ENCODE measurements around the gene NEK8. TPM values are rescaled to one million over a fixed set of nuclear protein-coding genes. Genes with fewer than 3 reads are reported as not detected.

Gene NEK8
- total RNA-seq, 2 experiments from 2014 or later: 4.7 to 5.2 TPM

DNA sequence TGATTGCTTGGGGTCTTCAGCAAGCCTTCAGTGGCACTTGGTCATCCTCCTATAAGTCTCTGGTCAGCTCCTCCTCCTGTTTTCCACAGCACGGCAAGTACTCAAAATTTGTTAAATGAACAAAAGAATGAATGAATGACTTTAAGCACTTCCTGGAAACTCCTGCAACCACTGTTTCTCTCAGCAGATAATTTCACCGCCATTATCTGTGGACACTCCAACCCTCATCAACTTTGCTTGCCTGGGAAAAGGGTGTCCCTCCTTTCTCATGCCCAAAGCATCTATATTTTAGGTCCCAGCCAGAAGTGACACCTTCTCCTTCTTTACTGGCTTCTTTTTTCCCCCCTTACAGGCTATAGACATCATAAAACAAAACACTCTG, 21.3 kb upstream of the NEK8 start:
- Mint-ChIP-seq H3K27me3 (no peaks in the 10 kb centered on the region), H3K27ac (peak overlapping the region; percentile 38), H3K9me3 (no peaks in the 10 kb centered on the region), H3K4me3 (peak overlapping the region; percentile 36), H3K4me1 (ENCODE audit: low read depth) (peaks cover 15% of the 10 kb centered on the region), H3K36me3 (ENCODE audit: low read depth) (peaks cover 19% of the 10 kb centered on the region)
- no peaks in the 10 kb centered on the region for H3K27me3 ChIP-seq (ENCODE audit: control insufficient read depth in 1 of 2, insufficient read depth in 2 of 2, low read length in 2 of 2)
- H3K27ac ChIP-seq (ENCODE audit: low read depth in 1 of 2, low read length in 2 of 2): no peak overlapping the region
- peaks cover 13% of the 10 kb centered on the region for H3K36me3 ChIP-seq (ENCODE audit: insufficient read depth, low read length)
- no peak for DNase-seq
- H3K4me1 ChIP-seq (ENCODE audit: insufficient read depth, low read length): peaks cover 15% of the 10 kb centered on the region
- ChIA-PET POLR2A (interaction anchor here (1.2 to 1.5 kb wide), 2 partner anchors 13 to 62 kb away, joined by 3 to 7 read pairs; partner anchors contain the start of genes BLTP2 and RPL23A), CTCF (no interaction called here)
- no peak for ATAC-seq (ENCODE audit: poor library complexity)
- intact Hi-C loops (cut with DNase I, micrococcal nuclease): no loop called here
- TF ChIP-seq, protein P1, sequence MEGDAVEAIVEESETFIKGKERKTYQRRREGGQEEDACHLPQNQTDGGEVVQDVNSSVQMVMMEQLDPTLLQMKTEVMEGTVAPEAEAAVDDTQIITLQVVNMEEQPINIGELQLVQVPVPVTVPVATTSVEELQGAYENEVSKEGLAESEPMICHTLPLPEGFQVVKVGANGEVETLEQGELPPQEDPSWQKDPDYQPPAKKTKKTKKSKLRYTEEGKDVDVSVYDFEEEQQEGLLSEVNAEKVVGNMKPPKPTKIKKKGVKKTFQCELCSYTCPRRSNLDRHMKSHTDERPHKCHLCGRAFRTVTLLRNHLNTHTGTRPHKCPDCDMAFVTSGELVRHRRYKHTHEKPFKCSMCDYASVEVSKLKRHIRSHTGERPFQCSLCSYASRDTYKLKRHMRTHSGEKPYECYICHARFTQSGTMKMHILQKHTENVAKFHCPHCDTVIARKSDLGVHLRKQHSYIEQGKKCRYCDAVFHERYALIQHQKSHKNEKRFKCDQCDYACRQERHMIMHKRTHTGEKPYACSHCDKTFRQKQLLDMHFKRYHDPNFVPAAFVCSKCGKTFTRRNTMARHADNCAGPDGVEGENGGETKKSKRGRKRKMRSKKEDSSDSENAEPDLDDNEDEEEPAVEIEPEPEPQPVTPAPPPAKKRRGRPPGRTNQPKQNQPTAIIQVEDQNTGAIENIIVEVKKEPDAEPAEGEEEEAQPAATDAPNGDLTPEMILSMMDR (IDR thresholded peaks at IDR 0.05): no peak
- H3K9me3 ChIP-seq (ENCODE audit: control insufficient read depth in 1 of 2, insufficient read depth in 1 of 2, low read length in 2 of 2): no peaks in the 10 kb centered on the region
- H3K4me3 ChIP-seq (ENCODE audit: low read length): no peak overlapping the region

DNA sequence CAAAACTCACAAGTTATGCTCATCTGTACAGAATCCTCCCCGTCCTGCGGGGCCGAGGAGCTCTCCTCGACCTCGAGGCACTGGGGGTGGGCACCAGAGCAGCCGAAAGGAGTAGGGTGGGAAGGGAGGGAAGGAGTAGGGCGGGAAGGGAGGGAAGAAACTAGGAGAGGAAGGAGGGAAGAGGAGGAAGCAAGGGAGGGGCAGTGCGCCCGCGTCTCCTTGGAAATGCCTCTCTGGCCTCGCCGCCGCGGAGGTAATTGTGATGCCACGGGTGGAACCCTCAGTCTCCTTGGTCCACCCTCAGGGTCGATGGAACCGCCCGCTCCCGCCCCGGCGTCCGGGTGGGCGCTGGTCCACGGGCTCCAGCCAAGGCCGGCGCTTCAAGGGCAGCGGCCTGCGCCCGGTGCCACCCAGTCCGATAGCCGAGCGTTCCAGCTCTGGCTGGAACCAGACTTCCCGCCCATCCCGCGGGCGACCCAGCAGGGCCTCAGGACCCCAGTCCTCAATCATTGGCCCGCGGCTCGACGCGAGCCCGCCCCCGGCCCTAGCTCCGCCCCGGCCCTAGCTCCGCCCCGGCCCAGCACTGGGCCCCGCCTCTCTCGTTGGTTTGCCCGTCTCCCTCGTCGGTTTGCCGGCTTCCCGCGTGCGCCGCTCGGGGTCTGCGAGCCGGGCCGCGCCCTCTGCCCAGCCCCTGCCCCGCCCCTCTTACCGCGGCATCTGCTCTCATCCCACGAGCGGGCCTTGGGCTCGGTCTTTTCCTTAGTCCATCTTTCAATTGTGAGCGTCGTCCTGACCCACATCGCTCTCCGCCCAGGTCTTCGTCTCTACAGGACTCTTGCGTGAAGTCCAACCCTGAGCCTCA, 17.5 kb upstream of the NEK8 start:
- Mint-ChIP-seq H3K36me3 (ENCODE audit: low read depth) (no peaks in the 10 kb centered on the region), H3K27me3 (peaks cover 17% of the 10 kb centered on the region), H3K4me1 (ENCODE audit: low read depth) (peaks cover 20% of the 10 kb centered on the region), H3K27ac (peak overlapping the region; percentile 87), H3K4me3 (peak overlapping the region; percentile 94), H3K9me3 (no peaks in the 10 kb centered on the region)
- DNase-seq (peak; percentile 78 to 93 (median 86)), ATAC-seq (ENCODE audit: poor library complexity) (peak; percentile 92)
- no peaks in the 10 kb centered on the region for H3K36me3 ChIP-seq (ENCODE audit: insufficient read depth, low read length)
- peaks cover 18% of the 10 kb centered on the region for H3K4me1 ChIP-seq (ENCODE audit: insufficient read depth, low read length)
- peaks cover 4 to 5% of the 10 kb centered on the region in 2 experiments for H3K27me3 ChIP-seq (ENCODE audit: control insufficient read depth in 1 of 2, insufficient read depth in 2 of 2, low read length in 2 of 2)
- no peaks in the 10 kb centered on the region for H3K9me3 ChIP-seq (ENCODE audit: control insufficient read depth in 1 of 2, insufficient read depth in 1 of 2, low read length in 2 of 2)
- intact Hi-C loops (cut with DNase I, micrococcal nuclease): loop anchor here (5.0 to 10.0 kb wide), 3 partner anchors 49 to 356 kb away; partner anchors contain the start of genes BLTP2 (in 2 of the 2), POLDIP2 (in 1 of the 2), SDF2 (in 1 of the 2) and SUPT6H (in 1 of the 2)
- ChIA-PET POLR2A (interaction anchor here (0.7 to 4.6 kb wide), 20 partner anchors 9 to 583 kb away, joined by 3 to 110 read pairs (median 5); partner anchors contain the start of genes BLTP2, FLOT2, IFT20 and NEK8), CTCF (interaction anchor here (0.6 to 3.6 kb wide), 8 partner anchors 9 to 243 kb away, joined by 3 to 24 read pairs (median 7); partner anchors contain the start of genes NEK8, RPL23A, SDF2 and SUPT6H)
- peak overlapping the region; percentile 68 to 73 for H3K27ac ChIP-seq (ENCODE audit: low read depth in 1 of 2, low read length in 2 of 2)
- H3K4me3 ChIP-seq (ENCODE audit: low read length): peak overlapping the region; percentile 72
- TF ChIP-seq, protein P1 (IDR thresholded peaks at IDR 0.05): no peak

DNA sequence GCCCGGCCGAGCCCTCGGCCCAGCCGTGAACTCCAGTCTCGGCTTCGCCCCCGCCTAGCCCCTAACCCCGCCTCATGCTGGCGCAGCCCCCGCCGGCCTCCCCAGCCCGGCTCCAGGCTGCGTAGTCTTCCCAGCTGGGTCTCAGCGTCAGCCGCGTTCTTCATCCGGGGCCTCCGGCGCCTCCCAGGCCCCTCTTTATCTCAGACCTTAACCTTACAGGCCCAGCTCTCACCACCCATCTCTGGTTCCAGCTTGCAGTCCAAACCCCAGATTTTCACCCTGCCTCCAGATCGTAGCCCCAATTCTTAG, 16.9 kb upstream of the NEK8 start, which contains the start of gene PROCA1:
Gene PROCA1, minus strand, starts transcription at position 166 of the 309 bp plus-strand sequence. CDS start 228 bp downstream, outside the sequence.
- peaks cover 18% of the 10 kb centered on the region for H3K4me1 ChIP-seq (ENCODE audit: insufficient read depth, low read length)
- TF ChIP-seq, protein P1 (IDR thresholded peaks at IDR 0.05): no peak
- intact Hi-C loops (cut with DNase I, micrococcal nuclease): loop anchor here (5.0 to 10.0 kb wide), 3 partner anchors 49 to 357 kb away; partner anchors contain the start of genes BLTP2 (in 2 of the 2), POLDIP2 (in 1 of the 2), SDF2 (in 1 of the 2) and SUPT6H (in 1 of the 2)
- CTCF ChIA-PET: interaction anchor here (0.6 to 3.6 kb wide), 8 partner anchors 8 to 242 kb away, joined by 3 to 24 read pairs (median 7); partner anchors contain the start of genes NEK8, RPL23A, SDF2 and SUPT6H
- DNase-seq (peak in 10 of 14 experiments; percentile 10 to 71 (median 34)), ATAC-seq (ENCODE audit: poor library complexity) (peak; percentile 45)
- peak within 1 kb of the TSS; percentile 72 for H3K4me3 ChIP-seq (ENCODE audit: low read length)
- peak within 1 kb of the TSS; percentile 68 to 73 for H3K27ac ChIP-seq (ENCODE audit: low read depth in 1 of 2, low read length in 2 of 2)
- H3K27me3 ChIP-seq (ENCODE audit: control insufficient read depth in 1 of 2, insufficient read depth in 2 of 2, low read length in 2 of 2): peaks cover 6 to 11% of the 10 kb centered on the region in 2 experiments
- H3K9me3 ChIP-seq (ENCODE audit: control insufficient read depth in 1 of 2, insufficient read depth in 1 of 2, low read length in 2 of 2): no peaks in the 10 kb centered on the region
- Mint-ChIP-seq H3K4me1 (ENCODE audit: low read depth) (peaks cover 20% of the 10 kb centered on the region), H3K27me3 (peaks cover 22% of the 10 kb centered on the region), H3K36me3 (ENCODE audit: low read depth) (no peaks in the 10 kb centered on the region), H3K27ac (peak within 1 kb of the TSS; percentile 87), H3K4me3 (peak within 1 kb of the TSS; percentile 94), H3K9me3 (no peaks in the 10 kb centered on the region)
- H3K36me3 ChIP-seq (ENCODE audit: insufficient read depth, low read length): no peaks in the 10 kb centered on the region
- POLR2A ChIA-PET: interaction anchor here (0.9 to 4.6 kb wide), 18 partner anchors 9 to 582 kb away, joined by 3 to 110 read pairs (median 5); partner anchors contain the start of genes BLTP2, FLOT2, IFT20 and NEK8
